NCI-H1105 (cell line): Measurements from ENCODE around the gene SELENOF.
A peak's percentile ranks its signal among the peaks of the same experiment; 100 is the strongest.
"Not testable (repeated sequence)": the region's sequence is repeated elsewhere in the genome, so short reads cannot be mapped to it uniquely, and the experiment has no call there.

Experiments used
- DNase-seq: peaks from one replicate; lab custom pipeline; 2025; lab: John Stamatoyannopoulos, UW

SELENOF gene

DNA sequence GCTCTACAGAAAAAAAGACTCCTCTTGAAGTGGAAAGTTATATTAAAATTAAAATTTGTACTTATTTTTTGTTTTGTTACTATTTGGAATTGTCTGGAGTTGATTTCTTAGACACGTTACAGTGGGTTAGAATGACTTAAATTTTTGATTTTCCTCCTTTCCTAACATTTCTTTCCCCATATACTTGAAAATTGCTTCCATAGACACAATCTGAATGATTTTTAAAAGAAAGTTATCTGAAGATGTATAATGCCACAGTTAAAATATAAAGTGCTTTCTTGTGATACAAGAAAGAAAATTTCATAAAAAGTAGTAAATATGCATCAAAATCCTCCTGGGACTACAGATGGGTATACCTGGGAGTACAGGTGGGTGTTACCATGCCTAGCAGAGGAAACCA is 2.8 kb upstream of the SELENOF start:
- DNase-seq, result no peak

DNA sequence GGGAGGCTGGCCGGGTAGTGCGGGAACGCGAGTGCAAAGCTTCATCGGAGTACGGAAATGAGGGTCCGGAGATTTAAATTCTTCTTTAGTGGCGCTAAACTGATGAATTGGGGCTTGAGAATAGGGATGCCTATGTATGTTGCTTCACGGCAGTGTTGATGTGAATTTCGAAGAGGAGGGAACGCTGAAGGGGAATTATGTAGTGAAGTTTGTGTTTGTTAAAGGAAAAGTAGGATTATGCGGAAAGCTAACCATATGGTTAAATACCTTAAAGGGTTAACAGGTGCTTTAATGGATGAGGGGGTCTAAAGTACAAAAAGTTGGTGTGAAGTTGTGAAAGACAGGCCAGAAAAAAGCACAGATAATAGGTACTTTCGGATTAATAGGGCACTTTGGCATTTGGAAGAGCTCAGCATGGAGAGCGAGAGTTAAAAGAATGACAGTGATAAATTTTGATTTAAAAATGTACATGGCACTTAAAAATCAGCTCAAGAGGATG is 1.9 kb upstream of the SELENOF start:
- DNase-seq, result no peak

DNA sequence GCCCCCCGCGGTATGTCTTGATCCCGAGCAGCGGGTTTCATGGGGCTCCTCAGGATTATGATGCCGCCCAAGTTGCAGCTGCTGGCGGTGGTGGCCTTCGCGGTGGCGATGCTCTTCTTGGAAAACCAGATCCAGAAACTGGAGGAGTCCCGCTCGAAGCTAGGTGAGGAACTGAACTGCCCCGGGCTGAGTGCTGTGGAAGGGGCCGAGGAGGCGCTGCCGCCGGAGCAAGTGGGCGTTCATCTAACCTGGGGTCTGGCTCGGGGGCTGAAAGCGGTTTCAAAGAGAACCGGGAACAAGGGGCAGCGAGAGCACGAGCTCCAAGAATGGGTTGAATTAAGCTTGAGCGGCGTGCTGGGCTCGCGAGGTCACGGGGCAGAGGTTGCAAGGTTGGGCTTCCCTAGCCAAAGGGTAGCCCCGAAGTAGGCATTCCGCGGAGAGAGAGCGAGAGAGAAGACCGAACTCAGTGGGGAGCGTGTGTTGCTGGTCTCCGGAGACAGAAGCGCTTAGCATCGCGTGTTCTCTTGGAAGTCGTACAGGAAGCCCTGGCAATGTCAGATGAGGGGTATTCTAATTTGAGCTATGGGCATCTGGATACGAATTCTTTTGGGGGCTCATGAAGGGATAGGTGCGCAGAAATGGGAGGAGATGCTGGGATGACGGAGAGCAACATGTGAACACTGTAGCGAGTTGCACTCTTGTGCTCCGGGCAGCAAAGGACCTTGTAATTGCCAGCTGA is 1.2 kb upstream of the SELENOF start:
- peak; percentile 63 for DNase-seq

DNA sequence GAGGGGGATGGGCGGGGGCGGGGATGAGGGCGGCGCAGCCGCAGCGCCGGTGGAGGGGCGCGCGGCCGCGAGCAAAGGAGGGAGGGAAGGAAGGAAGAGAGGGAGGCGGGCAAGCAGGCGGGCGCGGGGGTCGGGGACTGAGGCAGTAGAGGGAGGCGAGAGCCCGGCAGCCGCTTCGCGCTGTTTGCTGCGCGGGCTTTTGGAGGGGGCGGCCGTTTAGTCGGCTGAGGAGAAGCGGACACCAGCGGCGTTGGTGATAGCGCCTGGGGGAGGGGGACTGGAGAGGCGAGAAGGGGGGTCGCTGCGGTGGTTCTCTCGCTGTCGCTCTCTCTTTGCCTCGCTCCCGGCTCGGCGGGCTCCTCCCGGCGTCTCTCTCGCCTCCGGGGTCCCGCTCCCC is 673 bp upstream of the SELENOF start, which contains the start of gene HS2ST1:
Gene HS2ST1 (plus strand): TSS at position 35 of the 397 bp plus-strand sequence.
- no peak for DNase-seq

DNA sequence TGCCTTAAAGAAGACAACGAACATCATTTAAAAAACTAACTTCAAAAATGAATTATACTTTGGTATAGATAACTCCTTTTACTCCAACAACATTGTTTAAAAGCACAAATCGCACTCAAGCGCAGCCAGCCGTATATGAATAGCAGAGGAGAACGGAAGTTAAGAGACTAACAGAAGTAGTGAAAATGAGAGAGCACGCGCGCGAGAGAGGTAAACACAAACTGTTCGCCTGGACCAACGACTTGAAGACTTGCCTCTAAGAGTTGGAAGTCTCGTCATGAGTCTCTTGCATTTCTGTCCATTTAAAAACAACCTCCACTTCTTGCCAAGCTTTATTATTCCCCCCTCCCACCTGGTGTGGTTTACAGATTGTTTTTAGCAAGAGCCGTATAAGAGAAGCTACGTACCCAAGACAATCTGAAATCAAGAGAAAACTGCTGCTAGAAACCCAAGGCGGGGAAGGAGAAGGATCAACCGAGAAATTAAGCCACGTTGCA is 479 bp downstream of the SELENOF start:
- DNase-seq, result peak; percentile 16

DNA sequence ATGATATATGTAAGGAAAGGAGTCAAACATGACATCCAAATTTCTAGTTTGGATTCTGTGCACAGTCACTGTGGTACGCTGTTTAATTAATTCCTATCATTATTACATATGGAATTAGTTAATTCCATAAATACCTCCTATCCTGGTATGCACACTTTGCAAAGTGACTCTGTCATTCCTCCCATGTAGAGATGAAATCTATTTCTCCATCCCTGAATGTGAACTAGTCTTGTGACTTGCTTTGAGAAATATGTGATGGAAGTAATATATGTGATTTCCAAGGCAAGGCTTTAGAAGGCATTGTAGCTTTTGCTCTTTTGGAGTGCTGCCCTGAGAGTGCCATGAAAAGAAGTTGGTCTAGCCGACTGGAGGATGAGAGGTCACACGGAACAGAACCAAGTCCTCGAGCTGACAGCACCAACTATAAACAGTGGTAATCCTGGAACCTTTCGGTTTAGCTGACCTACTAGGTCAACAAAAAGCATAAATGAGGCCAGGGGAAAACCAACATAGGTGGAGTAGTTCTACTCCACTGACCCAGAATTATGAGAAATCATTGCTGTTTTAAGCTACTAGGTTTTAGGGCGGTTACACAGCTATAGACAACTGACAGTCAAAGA is 1.5 kb downstream of the SELENOF start:
- DNase-seq, result no peak

DNA sequence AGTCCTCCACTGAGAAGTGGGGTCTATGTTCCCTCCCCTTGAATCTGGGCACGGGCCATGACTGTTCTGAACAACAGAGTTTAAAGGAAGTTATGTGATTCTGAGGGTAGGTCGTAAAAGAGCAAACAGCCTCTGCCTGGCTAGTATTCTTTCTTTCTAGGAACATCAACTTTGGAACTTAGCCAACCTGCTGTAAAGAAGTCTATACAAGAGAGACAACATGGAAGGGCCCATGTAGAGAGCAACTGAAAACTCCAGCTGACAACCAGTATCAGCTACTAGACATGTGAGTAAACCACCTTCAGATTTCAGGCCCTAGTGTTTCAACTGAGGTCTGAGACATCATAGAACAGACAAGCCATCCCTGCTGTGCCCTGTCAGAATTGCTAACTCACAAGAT is 7.5 kb downstream of the SELENOF start:
- DNase-seq, result peak; percentile 60

DNA sequence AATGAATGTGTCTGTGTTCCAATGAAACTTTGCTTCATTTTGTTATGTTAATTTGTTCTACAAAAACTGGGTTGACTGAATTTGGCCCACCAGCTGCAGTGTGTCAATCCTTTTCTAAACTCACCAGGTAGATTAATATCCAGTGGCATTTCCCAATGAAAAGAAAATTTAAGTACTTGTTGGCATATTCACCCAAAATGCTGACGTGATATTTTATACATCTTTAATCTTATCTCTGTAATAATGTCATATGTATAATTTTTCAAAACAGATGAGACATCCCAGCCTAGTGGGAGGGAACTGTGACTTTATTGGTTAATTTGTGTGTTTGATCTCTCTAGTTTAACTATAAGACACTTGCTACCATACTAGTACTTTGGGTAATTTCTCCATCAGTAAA is 8.1 kb downstream of the SELENOF start:
- DNase-seq, result no peak

DNA sequence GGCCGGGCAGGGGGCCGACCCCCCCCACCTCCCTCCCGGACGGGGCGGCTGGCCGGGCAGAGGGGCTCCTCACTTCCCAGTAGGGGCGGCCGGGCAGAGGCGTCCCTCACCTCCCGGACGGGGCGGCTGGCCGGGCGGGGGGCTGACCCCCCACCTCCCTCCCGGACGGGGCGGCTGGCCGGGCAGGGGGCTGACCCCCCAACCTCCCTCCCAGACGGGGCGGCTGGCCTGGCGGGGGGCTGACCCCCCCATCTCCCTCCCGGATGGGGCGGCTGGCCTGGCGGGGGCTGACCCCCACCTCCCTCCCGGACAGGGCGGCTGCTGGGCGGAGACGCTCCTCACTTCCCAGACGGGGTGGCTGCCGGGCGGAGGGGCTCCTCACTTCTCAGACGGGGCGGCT is 14.5 kb downstream of the SELENOF start:
- DNase-seq, result not testable (repeated sequence)

DNA sequence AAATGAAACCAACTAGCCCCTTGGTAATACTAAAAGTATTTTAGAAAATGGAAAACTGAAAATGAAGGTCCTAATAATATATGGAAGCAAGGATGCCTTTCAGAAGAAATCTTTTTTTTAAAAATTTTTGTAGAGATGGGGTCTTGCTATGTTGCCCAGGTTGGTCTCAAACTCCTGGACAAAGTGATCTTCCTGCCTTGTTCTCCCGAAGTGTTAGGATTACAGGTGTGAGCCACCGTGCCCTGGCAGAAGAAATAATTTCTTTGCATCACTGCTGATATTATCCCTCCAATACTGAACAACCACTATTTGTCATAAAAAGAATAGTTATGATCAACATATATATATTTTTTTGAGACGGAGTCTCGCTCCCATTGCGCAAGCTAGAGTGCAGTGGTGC is 25.6 kb downstream of the SELENOF start:
- DNase-seq, result no peak

DNA sequence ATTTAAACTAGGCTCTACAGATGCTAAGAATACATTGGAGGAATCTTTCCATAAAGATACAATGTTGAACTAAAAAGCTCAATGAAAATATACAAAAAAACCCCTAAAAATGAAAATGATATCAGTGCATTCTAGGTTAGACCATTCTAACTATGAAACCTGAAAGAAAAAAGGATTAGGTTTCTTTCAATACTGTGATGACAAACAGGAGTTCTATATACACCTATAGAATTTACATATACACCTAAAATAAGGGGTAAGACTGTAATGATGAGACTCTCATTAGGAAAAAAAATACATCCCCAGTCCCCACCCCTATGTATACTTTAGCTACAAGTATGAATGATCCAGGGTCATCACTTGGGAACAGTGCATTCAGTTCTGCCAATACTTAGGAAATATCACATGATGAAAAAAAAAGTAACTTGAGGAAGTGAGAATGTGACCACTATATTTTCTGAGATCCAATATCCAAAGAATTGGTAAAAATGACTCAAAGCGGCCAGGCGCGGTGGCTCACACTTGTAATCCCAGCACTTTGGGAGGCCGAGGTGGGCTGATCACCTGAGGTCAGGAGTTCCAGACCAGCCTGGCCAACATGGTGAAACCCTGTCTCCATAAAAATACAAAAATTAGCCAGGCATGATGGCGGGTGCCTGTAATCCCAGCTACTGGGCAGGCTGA is 26.3 kb downstream of the SELENOF start:
- DNase-seq, result no peak

DNA sequence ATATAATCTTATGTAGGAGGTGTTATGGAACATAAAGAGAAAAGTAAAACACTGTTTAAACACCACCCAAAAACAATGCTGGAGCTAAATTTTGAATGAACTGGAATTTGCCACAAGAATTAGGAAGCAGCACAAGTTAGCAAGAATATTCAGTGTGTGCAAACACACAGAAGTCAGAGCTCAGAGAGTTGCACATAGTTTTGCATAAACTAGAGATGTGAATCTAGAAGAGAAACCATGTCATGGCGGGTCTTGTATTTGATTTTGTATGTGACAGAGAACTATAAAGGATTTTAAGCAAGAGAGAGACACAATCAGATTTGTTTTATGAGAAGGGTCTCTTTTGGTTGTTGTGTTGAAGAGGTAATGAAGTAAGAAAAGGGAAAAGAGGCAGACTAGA is 38.2 kb downstream of the SELENOF start:
- no peak for DNase-seq

DNA sequence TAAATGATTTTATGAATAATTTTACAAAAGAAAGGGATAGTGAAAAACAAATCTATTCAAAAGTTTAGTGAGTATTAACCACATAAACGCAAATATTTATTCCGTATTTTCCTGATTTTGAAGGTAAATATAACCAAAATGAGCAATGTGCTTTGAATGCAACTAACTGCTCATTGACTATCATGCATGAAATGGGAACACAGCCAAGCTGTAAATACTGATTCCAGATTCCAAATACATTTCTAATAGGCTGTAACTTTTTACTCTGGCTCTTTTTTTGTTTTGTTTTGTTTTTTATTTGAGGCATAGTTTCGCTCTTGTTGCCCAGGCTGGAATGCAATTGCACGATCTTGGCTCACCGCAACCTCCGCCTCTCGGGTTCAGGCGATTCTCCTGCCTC is 41.8 kb downstream of the SELENOF start:
- no peak for DNase-seq

DNA sequence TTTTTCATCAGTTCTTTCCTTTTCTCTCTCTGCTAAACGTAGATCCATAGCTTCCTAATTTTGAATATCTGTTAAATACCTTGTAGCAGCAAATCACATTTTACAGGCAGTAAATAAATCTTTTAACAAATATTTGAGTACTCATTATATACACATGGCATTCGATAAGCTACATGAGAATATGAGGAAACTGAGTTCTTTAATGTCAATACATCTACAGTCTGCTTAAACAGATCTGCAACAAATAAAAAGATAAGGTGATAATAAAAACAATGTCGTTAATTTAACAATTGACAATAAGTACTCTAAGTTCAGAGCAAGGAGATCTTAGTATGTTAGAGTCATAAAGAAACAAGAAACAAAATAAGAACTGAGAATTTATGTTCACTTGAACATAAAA is 42.9 kb downstream of the SELENOF start:
- no peak for DNase-seq

DNA sequence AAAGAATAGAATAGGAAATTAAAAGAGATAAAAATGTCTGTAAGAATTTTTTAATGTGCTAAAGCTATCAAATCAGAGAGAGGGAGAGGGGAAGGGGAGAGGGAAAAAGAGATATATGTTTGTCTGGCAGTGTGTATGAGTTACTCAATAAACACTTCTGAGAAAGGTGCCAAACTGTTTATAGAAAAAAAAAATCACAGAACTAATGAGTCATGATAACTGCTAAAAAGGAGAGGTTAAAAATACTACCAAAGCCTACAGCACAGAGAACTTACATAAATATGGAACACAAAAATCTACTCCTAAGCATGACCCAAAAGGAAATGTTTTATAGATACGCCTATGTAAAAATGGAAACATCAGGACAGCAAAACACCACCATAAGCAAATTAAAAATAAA is 45.4 kb downstream of the SELENOF start:
- no peak for DNase-seq

DNA sequence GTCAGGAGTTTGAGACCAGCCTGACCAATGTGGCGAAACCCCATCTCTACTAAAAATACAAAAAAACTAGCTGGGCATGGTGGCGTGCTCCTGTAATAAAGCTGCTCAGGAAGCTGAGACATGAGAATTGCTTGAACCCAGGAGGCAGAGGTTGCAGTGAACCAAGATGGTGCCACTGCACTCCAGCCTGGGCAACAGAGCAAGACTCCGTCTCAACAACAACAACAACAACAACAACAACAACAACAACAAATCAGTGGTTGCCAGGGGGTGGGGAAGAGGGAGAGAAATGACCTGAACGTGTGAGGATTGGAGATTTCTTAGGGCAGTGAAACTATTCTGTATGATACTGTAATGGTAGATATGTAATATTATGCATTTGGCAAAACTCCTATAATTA is 46.6 kb downstream of the SELENOF start:
- not testable (repeated sequence) for DNase-seq

DNA sequence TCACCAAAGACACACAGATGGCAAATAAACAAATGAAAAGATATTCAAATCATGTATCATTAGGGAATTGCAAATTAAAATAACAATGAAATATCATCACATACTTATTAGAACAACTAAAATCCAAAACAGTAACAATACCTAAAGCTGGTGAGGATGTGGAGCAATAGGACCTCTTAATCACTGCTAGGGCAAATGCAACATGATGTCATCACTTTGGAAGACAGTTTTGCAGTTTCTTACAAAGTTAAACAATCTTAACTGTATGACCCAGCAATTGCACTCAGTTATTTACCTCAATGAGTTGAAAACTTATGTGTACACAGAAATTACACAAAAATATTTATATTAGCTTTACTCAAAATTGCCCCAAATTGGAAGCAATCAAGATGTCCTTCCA is 47.3 kb downstream of the SELENOF start:
- DNase-seq, result no peak

DNA sequence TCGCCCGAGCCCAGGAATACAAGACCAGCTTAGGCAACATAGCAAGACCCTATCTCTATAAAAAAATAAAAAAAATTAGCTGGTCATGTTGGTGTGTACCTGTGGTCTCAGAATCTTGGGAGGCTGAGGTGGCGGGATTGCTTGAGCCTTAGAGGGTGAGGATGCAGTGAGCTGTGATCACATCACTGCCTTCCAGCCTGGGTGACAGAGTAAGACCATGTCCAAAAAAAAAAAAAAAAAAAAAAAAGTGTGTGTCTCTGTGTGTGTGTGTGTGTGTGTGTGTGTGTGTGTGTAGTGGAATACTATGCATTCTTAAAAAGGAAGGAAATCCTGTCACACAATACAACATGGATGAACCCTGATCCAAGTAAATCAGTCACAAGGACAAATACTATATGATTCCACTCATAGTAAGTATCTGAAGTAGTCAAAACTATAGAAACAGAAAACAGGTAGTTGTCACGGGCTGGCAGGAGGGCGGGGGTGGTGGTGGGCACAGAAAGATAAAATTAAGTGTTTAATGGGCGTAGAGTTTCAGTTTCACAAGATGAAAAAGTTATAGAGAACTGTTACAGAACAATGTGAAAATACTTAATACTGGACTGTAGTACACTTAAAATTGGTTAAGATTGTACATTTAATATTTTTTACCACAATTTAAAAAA is 47.8 kb downstream of the SELENOF start:
- no peak for DNase-seq

DNA sequence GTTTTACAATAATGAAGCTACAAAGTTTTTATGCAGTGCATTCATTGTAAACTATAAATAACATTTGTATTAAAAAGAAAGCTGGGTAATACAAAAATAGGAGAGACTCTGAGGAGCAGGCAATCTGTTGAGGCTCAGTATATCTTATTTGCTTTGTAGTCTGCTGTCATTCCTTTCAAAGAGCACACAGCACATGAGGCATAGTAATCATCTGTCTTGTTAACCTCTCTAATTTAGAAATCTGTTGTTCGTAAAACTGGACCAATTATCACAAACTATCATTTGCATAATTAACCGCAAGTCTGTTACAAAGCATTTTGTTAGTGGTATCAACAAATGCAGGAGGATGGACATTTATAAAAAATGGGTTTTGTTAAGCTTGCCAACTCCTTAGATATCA is 51.0 kb downstream of the SELENOF start:
- DNase-seq, result no peak

DNA sequence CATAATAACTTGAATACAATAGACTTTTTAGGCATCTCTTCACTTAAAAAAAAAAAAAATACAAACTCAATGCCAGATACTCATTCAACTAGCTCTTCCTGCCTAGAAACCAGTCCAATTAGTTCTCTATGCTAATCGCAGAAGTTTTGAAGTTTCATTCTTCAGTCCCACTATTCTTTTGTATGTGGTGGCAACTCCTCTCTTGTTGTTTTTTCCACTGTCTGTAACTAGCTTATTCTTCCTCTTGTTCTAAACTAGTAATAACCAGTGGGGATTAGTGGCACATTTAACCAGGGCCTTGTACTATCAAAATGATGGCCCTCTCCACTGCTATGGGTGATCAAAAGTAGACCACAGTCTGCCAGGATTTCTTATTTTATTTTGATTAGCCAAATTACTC is 52.5 kb downstream of the SELENOF start:
- no peak for DNase-seq

DNA sequence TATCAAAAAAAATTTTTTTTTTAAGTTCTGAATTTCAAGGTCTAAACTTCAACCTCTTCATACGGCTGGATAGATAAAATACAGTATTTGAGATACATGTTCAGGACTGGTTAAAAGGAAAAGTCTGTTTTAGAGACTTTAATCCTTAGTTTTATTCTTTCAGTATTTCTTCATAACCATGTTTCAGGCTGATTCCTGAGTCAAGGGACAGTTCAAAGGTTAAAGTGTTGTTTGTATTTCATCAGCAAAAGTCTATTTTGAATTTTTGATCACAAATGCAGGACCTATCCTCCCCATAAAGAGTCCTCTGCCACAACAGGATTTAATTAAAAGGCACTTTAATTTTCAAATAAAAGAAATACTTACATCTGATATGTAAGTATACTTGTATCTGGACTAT is 53.5 kb downstream of the SELENOF start:
- no peak for DNase-seq

DNA sequence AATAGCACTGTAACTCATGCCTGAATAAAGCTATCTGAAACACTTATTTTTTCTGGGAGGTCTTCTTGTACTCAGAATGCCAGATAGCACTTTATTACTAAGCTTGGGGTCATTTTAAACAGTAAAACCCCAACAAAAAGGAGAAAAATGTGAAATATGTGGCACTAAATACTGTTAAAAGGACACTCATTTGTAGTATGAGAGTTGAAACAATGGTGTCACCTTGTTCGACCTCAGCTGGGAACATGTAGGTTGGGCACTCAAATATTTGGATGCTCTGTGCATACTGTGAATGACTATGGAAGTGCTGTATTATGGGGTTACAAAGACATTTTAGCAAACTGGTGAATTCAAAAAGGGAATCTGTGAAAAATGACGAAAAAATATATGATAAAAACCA is 53.9 kb downstream of the SELENOF start:
- no peak for DNase-seq
